ENCODE results near the gene PICK1. TPM values are rescaled to one million over a fixed set of nuclear protein-coding genes. Genes with fewer than 3 reads are reported as not detected.

Gene PICK1
- total and polyA plus RNA-seq, 10 of the 15 experiments (the other 5 are each of a cell fraction or from before 2014, with no cell fraction given) = 0.07 to 19.2 (median 10.9) TPM

- in situ Hi-C loops (cut with MboI) (no loop called here), intact Hi-C loops (cut with micrococcal nuclease; ENCODE audit: unreplicated experiment) (no loop called here)
- Histone ChIP-seq H3K36me3 (ENCODE audit: control insufficient read depth in 2 of 2, insufficient read depth in 2 of 2, low read length in 1 of 2) (no peaks in the 10 kb centered on the region; a peak in 2 of 4 replicates), H3K79me2 (ENCODE audit: control insufficient read depth, insufficient read depth, low read length) (no peaks in the 10 kb centered on the region), H3K27me3 (replicated peaks in 1 of 2; ENCODE audit: control insufficient read depth in 2 of 2, insufficient read depth in 2 of 2, low read length in 1 of 2) (no peaks in the 10 kb centered on the region), H3K9ac (ENCODE audit: control insufficient read depth, insufficient read depth, low read length) (no peak overlapping the region), H3K9me3 (replicated peaks; ENCODE audit: control insufficient read depth, insufficient read depth, low read length) (no peaks in the 10 kb centered on the region), H2AFZ (ENCODE audit: control insufficient read depth, low read depth, low read length) (no peak overlapping the region), H3K27ac (ENCODE audit: control insufficient read depth, insufficient read depth) (no peak overlapping the region), H3K4me2 (ENCODE audit: control insufficient read depth, insufficient read depth) (no peak overlapping the region), H4K20me1 (ENCODE audit: control insufficient read depth, insufficient read depth) (no peaks in the 10 kb centered on the region), H3K4me3 (no peak overlapping the region), H3K4me1 (ENCODE audit: control insufficient read depth, insufficient read depth, low read length) (no peaks in the 10 kb centered on the region)
- 86% methylated on average over 21 of the region's 22 CpGs for WGBS (ENCODE audit: insufficient coverage, insufficient replicate concordance, low lambda C conversion rate, missing lambda C conversion rate)
- ChIA-PET CTCF (interaction anchor here (1.9 kb wide), 1 partner anchor 19 kb away, joined by 4 read pairs; no protein-coding TSS in a partner anchor), SMC1A (ENCODE audit: uncharacterized antibody, unreplicated experiment) (interaction anchor here (1.0 kb wide), 1 partner anchor 234 kb away, joined by 4 read pairs; no protein-coding TSS in a partner anchor), POLR2A (interaction anchor here (0.6 kb wide), 1 partner anchor 364 kb away, joined by 4 read pairs; no protein-coding TSS in a partner anchor), RAD21 (ENCODE audit: unreplicated experiment) (interaction anchor here (1.4 kb wide), 1 partner anchor 19 kb away, joined by 4 read pairs; no protein-coding TSS in a partner anchor)
- BruUV-seq (replicated peaks) = no TSS peak
- no peak for FAIRE-seq
- ATAC-seq = no peak
- DNase-seq (ENCODE audit: low read depth, low spot score) = no peak
- TF ChIP-seq ZBED1 (IDR thresholded peaks at IDR 0.05; ENCODE audit: borderline replicate concordance) = no peak
- no peak for TF ChIP-seq CBX3 (IDR thresholded peaks at IDR 0.05; ENCODE audit: borderline replicate concordance, low read depth)
- no peak for TF ChIP-seq USF1 (IDR thresholded peaks at IDR 0.05; ENCODE audit: borderline replicate concordance, extremely low read length, insufficient read depth, low read depth, low read length)
- no peak for TF ChIP-seq HSF1 (IDR thresholded peaks at IDR 0.05; ENCODE audit: low read depth, low read length)
- TF ChIP-seq BHLHE40 (IDR thresholded peaks at IDR 0.05; ENCODE audit: borderline replicate concordance in 1 of 2, low read depth in 2 of 2, low read length in 1 of 2) = no peak
- no peak for TF ChIP-seq E2F8 (IDR thresholded peaks at IDR 0.05; ENCODE audit: low read depth, partially characterized antibody)
- TF ChIP-seq ZNF687 (IDR thresholded peaks at IDR 0.05) = no peak
- TF ChIP-seq JUNB (IDR thresholded peaks at IDR 0.05) = no peak
- TF ChIP-seq HDGF (IDR thresholded peaks at IDR 0.05) = no peak
- no peak for TF ChIP-seq RELB (IDR thresholded peaks at IDR 0.05; ENCODE audit: low read depth)
These were observed 14.5 kb downstream of the PICK1 start for GRCh38 chr22:38071421-38072321.
